Adrenal gland (tissue), 5 donors: ENCODE data around the gene GPR155.

Source experiments
- CTCF ChIP-seq, 6 experiments: fragments of 450-650 bp in 4 of 6; fragments of 200-600 bp in 2 of 6; sonication (generic) in 1 of 6; IDR thresholded peaks; 1 replicate in 5 of 6; 2 replicates in 1 of 6; pipeline versions ENCODE4 v1.5.1 to v1.8.0; 2016 to 2021; ENCODE audit warnings: antibody characterized with exemption in 6 of 6, mild to moderate bottlenecking in 2 of 6, moderate library complexity in 1 of 6
- POLR2A ChIP-seq, 2 donors: fragments of 450-650 bp; IDR thresholded peaks; one replicate each; pipeline ENCODE4 v1.6.1; 2017; ENCODE audit warnings: antibody characterized with exemption in 2 of 2, mild to moderate bottlenecking in 2 of 2, moderate library complexity in 1 of 2
- donor health status: DM: no; HTN: no; CAD: no.

- TF ChIP-seq CTCF (IDR thresholded peaks at IDR 0.05): no peak
- TF ChIP-seq POLR2A (IDR thresholded peaks at IDR 0.05): no peak
Observed at GRCh38 chr2:174403628-174404027, 83.2 kb downstream of the GPR155 start.
